ENCODE measurements around the gene DLAT.

DNA sequence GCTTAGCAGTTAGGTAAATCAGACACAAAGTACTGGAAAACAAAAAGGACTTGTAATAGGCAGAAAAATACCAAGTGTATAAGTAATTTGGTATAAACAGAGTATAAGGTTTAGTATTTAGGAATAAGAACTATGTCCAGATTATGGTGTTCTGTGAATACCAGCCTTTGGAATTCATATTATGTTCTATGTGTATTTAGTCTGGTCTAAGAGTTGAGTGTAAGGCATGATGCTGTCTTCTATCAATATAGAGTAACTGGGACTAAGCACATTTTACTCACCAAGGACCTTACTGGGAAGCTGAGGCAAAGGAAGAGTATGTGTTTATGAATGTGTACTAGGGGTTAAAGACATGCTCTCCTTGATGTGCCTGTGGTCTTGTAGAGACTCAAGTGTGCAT is 71.0 kb downstream of the DLAT start:
- TF ChIP-seq POLR2AphosphoS5 (IDR thresholded peaks at IDR 0.05; ENCODE audit: borderline replicate concordance, low read depth, low read length) = no peak
- TF ChIP-seq EZH2 (IDR thresholded peaks at IDR 0.05) = no peak
